CD4-positive, alpha-beta T cell treated with Interleukin-17A for 4 hours (primary cell): ENCODE results near the gene FHOD1.

Experiments
- DNase-seq: peaks from one replicate; pipeline ENCODE4 v3.0.0-alpha.2; 2020; ENCODE audit warnings: mixed read lengths

Gene FHOD1

GRCh38 chr16:67248401-67249177, 1.3 kb upstream of the FHOD1 start, which contains the start of gene SLC9A5:
Gene SLC9A5, plus strand, starts transcription at chr16:67248979. Its CDS starts 36 bp downstream, at chr16:67249015.
- peak; percentile 42 for DNase-seq

GRCh38 chr16:67248073-67248400, 756 bp upstream of the FHOD1 start:
- DNase-seq = no peak

DNA sequence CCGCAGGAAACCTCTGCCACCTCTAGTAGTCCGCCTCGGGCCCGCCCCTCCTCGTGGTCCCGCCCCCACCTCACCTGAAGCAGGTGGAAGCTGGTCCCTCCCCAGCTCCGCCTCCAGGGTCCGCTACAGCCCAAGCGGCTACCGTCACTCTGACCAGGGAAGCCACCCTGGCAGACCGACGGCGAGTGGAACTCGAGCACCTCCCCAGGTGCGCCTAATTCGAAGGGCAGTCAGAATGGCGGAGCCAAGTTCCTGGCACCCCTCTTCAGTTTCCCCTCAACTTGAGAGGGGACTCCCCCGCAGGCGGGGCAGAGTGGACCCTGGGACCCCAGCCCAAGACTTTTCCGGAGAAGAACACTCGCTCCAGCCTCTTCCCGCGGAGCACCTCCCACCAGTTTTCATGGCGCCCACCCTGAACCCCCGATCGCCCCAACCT, 507 bp downstream of the FHOD1 start:
- DNase-seq = peak; percentile 69

- peak; percentile 54 for DNase-seq
These were observed 1.1 kb downstream of the FHOD1 start for GRCh38 chr16:67246081-67246755.

DNA sequence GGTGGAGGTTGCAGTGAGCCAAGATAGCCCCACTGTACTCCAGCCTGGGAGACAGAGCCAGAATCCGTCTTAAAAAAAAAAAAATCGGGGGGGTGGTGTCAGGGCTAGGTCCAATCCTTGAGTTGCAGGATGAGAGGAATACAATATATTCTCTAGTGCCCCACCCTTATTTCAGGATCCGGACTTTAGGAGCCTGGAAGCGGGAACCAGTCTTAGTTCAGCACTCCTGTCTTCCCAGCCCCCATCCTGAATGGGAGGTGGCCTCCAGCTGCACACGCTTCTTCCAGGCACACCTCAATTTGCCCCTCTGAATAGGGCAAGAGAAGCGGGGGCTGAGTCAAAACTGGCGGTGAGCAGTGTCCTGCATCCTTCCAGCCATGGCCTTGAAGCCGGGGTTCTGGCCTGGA, 1.6 kb downstream of the FHOD1 start:
- DNase-seq = no peak

DNA sequence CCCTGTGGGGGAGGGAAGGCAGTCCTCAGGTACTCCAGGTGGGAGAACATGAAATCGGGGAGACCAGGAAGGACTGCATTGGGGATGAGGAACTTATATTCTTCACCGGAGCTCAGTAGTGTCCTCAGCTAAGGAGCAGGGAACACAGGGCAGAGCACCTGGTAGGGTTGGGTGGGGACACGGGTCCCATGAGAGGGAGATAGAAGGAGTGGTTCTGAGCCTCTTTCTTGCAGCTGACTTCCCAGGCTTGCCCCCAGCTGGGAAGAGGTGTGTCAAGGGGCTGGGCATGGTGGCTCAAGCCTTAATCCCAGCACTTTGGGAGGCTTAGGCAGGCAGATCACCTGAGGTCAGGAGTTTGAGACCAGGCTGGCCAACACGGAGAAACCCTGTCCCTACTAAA, 2.1 kb downstream of the FHOD1 start:
- peak; percentile 16 for DNase-seq

- DNase-seq = peak; percentile 82
These were observed 2.7 kb downstream of the FHOD1 start for GRCh38 chr16:67244387-67245185.

GRCh38 chr16:67243481-67243880, 3.8 kb downstream of the FHOD1 start:
- no peak for DNase-seq

- no peak for DNase-seq
These were observed 5.0 kb downstream of the FHOD1 start for GRCh38 chr16:67242138-67242730.

GRCh38 chr16:67241008-67241900, 6.0 kb downstream of the FHOD1 start:
- no peak for DNase-seq

- DNase-seq = no peak
These were observed 6.8 kb downstream of the FHOD1 start for GRCh38 chr16:67240506-67240905.

DNA sequence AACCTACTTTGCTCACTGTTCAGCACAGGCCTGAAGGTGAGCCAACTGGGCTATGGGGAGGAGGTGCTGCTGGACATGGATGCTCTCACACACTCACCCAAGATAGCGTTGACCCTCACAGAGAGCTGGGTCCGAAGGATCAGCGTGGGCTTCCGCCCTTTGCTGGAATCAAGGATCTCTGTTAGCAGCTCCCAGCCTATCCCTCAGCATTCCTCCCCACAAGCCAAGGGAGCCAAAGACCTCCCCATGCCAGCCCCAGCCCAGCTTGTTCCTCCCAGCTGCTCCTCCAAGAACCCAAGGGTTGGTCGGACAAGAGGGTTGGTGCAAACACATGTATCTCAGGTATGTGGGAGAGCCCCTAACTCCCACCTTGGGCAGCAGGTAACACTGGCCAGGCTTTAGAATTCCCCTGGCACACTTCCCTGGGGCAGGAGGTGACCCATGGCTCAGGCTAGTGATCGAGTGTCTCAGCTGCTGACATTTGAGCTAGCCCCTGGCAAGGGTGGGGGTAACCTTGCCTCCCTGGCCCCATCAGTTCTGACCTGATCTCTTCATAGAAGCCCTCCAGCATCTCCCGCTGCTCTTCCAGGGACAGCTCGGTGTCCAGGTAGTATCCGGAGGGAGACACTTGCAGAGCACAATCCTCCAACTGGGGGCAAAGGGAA, 8.3 kb downstream of the FHOD1 start:
- DNase-seq = no peak

DNA sequence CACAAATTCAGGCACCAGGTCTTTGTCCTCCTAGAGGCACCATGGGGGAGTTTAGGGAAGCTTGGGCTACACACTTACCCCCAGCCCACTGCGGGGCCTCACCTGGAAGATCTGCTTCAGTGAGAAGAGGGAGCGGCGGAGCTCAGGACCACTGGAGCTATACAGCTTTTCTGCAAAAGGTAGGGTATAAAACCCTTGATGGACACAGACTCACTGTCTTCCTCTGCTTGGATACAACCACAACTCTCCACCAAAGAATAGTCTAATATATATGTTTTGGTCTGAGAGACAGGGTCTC, 9.1 kb downstream of the FHOD1 start:
- DNase-seq = no peak

DNA sequence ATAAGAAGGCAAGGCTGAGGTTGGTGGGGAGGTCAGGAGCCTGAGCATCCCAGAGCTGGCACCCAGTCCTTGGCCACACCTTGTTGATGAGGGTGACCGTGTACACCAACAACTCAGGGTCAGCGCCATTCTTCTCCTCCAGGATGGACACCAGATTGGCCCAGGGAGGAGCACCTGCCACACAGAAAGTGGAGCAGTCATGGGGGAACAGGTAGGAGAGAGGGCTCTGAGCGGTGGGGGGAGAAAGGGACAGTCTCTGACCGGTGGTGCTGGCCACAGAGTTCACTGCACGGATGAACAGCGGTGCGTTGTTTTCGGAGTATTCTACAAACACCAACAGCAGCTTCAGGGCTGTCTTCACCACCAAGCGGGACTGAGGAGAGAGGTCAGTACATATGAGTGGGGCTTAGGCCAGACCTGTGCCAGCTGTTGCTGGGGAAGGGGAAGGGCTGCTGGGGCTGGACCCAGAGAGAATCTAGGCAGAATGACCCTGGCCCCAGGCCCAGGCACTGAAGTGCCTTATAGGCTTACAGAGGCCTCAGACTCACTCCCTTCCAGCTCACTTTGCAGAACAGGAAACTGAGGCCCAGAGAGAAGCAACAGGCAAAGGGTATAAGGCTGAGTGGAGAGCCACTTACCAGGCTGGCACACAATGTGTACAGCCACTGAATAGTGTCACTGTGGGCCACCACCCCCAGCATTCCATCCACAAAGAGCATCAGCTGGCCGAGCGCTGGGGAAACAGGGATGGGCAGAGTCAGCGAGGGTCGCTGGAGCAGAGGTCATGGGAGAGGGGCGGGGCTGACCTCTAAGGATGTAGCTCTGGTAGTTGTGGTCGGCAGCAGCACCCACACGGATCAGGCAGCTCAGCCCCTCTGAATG, 9.6 kb downstream of the FHOD1 start:
- no peak for DNase-seq

GRCh38 chr16:67236563-67237395, 10.5 kb downstream of the FHOD1 start:
- peak; percentile 57 for DNase-seq

GRCh38 chr16:67235816-67236562, 11.3 kb downstream of the FHOD1 start:
- DNase-seq = peak; percentile 64

GRCh38 chr16:67234180-67234597, 13.1 kb downstream of the FHOD1 start:
- DNase-seq = no peak

DNA sequence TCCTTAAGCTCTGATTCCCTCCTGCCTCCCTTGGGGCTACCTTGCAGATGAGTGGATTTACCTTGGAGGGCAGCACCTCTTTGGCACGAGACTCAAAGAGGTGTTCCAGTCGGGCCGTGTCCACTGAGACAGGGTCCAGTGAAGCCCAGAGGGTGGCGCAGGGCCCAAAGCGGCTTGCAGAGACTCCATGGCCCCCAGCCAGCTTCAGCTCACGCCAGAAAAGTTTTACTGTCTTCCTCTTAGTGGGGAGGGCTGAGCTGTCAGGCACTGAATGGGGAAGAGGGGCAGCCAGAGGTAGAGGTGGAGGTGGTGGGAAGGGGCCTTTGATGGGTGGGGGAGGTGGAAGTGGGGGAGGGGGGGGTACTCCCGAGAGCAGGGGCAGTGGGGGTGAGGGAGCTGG, 13.7 kb downstream of the FHOD1 start:
- no peak for DNase-seq
